Purkinje cell (primary cell): Measurements from ENCODE around the gene TBX6. TPM values are rescaled to one million over a fixed set of nuclear protein-coding genes. Genes with fewer than 3 reads are reported as not detected.

Experiments
- polyA plus RNA-seq: library from polyadenylated mRNA; unstranded; fragments of >200 nt; fragmentation: Nextera tagmentation; gene quantifications from 2 replicates; pipeline ENCODE4 v1.2.1, GENCODE V29; 2014

TBX6 gene
- polyA plus RNA-seq: not detected in 2 replicates

DNA sequence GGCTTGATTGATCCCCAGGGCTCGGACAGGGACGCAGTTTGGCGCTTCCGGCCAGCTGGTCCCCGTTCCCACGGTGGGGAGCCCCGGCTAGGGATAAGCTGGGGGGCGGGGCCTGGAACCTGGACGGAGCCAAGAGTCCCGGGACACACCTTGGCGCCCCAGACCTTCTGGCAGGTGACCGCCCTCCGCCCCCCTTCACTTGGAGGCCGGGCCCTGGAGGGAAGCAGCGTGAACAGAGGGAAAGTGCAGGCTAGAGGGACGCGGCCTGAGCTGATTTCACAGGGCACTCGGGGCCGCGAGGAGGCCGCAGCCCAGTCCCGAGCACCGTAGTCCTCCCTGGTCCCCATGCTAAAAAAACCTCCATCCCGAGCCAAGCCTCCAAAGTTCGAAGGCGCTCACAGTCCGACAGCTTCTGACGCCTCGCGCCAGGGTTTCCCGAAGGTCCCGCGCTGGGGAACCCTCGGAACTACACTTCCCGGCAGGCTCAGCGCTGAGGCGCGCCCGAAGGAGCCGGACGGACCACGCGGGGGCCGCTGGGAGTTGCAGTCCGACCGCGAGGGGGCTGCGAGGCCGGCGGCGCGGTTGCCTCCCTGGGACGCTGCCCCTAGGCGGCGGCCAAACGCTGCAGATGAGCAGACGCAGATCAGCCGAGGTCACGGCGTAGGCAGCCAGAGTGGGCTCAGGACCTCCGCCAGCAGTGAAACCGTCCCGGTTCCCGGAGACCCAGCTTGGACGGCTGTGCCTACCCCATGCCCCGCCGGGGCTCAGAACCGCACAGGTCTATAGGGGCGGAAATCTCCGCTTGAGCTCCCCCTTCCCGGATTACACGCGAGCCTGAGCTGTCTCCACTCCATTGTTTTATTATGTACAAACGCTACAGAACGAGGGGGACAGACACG lies at the start of gene TBX6:
TSS of gene TBX6 (minus strand) at position 451 of the 899 bp plus-strand sequence. CDS start 731 bp downstream, outside the sequence.

DNA sequence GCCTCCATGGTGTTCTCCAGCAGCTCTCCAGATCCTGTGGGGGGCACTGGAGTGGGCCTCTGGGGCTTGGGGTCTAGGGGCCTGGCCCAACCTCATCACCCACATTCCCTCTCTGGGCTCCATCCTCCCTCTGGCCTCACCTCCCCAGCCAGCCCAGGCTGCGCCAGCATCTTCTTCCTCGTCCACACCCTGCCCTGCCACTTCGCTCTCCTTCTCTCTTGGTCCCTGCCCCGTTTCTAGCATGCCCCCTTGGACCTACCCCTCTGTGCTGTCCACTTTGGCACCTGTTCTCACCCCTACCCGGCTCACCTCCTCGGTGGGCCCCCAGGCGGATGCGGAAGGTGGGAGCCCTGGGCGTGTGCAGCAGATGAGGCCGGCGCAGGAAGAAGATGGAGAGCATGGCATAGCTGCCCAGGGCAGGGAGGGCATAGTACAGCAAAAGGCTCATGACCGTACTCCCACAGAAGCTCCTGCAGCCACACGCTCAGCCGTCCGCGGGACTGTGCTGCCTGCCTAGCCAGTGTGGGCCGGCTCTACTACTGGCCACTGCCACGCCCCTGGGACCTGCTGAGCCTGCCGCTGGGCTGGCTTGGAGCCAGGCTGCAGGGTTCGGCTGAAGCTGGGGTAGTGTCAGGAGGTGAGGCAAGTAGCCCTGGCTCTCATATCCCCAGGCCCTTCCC lies 21.4 kb upstream of the TBX6 start, which contains the start of gene GDPD3:
TSS of gene GDPD3 (minus strand) at position 507 of the 680 bp plus-strand sequence. CDS start at position 448, 59 bp downstream.

GRCh38 chr16:30096105-30096861 lies 4.6 kb upstream of the TBX6 start, which contains the start of gene YPEL3:
YPEL3 (minus strand) TSS chr16:30096213; CDS start chr16:30095482, 731 bp downstream.

GRCh38 chr16:30075503-30076275 lies 16.0 kb downstream of the TBX6 start, which contains the start of gene PPP4C:
PPP4C (plus strand) TSS chr16:30075994; CDS start chr16:30076378, 384 bp downstream.

GRCh38 chr16:30065102-30065942 lies 26.4 kb downstream of the TBX6 start, which contains the start of gene ALDOA:
ALDOA (plus strand) TSS chr16:30065760; CDS start chr16:30066898, 1,138 bp downstream.

Other genes with a start within 250 kb of the TBX6 start
- 38.9 and 58.0 TPM in 2 replicates for gene CDIPT, start 228.7 kb downstream of the TBX6 start, polyA plus RNA-seq
- 97.4 and 138 TPM in 2 replicates for gene SEZ6L2, start 192.4 kb downstream of the TBX6 start, polyA plus RNA-seq
- 5.0 and 9.3 TPM in 2 replicates for gene ASPHD1, start 191.4 kb downstream of the TBX6 start, polyA plus RNA-seq
- gene KCTD13, start 165.7 kb downstream of the TBX6 start, polyA plus RNA-seq: 11.7 and 17.7 TPM in 2 replicates
- 19.7 TPM in 2 replicates for gene TMEM219, start 129.8 kb downstream of the TBX6 start, polyA plus RNA-seq
- gene TAOK2, start 118.1 kb downstream of the TBX6 start, polyA plus RNA-seq: 0.43 and 0.56 TPM in 2 replicates
- gene HIRIP3, start 96.3 kb downstream of the TBX6 start, polyA plus RNA-seq: 3.3 and 6.6 TPM in 2 replicates
- gene INO80E, start 95.7 kb downstream of the TBX6 start, polyA plus RNA-seq: 0.06 and 1.5 TPM in 2 replicates
- 2.3 and 11.0 TPM in 2 replicates for gene DOC2A, start 80.9 kb downstream of the TBX6 start, polyA plus RNA-seq
- 0.36 TPM in 2 replicates for gene C16orf92, start 68.7 kb downstream of the TBX6 start, polyA plus RNA-seq
- 0.71 TPM in 1 of 2 replicates, not detected in the other for gene TLCD3B, start 60.7 kb downstream of the TBX6 start, polyA plus RNA-seq
- 1,138 and 1,179 TPM in 2 replicates for gene ALDOA, start 26.2 kb downstream of the TBX6 start, polyA plus RNA-seq
- 4.2 and 17.0 TPM in 2 replicates for gene PPP4C, start 15.9 kb downstream of the TBX6 start, polyA plus RNA-seq
- 32.2 and 52.7 TPM in 2 replicates for gene YPEL3, start 4.3 kb upstream of the TBX6 start, polyA plus RNA-seq
- gene GDPD3, start 21.6 kb upstream of the TBX6 start, polyA plus RNA-seq: not detected in 2 replicates
- 2.5 and 13.5 TPM in 2 replicates for gene MAPK3, start 31.3 kb upstream of the TBX6 start, polyA plus RNA-seq
- 2.8 TPM in 1 of 2 replicates, not detected in the other for gene CORO1A, start 91.7 kb upstream of the TBX6 start, polyA plus RNA-seq
- 114 and 166 TPM in 2 replicates for gene BOLA2B, start 101.7 kb upstream of the TBX6 start, polyA plus RNA-seq
- 2.6 and 5.8 TPM in 2 replicates for gene SLX1A, start 102.0 kb upstream of the TBX6 start, polyA plus RNA-seq
- 19.6 and 21.3 TPM in 2 replicates for gene SULT1A3, start 107.3 kb upstream of the TBX6 start, polyA plus RNA-seq
- 0.17 and 0.21 TPM in 2 replicates for gene NPIPB13, start 156.6 kb upstream of the TBX6 start, polyA plus RNA-seq